ENCODE measurements around the gene ABCC1.

ABCC1 gene

GRCh38 chr16:16121185-16121727, 171.8 kb downstream of the ABCC1 start:
- TF ChIP-seq, protein P1, sequence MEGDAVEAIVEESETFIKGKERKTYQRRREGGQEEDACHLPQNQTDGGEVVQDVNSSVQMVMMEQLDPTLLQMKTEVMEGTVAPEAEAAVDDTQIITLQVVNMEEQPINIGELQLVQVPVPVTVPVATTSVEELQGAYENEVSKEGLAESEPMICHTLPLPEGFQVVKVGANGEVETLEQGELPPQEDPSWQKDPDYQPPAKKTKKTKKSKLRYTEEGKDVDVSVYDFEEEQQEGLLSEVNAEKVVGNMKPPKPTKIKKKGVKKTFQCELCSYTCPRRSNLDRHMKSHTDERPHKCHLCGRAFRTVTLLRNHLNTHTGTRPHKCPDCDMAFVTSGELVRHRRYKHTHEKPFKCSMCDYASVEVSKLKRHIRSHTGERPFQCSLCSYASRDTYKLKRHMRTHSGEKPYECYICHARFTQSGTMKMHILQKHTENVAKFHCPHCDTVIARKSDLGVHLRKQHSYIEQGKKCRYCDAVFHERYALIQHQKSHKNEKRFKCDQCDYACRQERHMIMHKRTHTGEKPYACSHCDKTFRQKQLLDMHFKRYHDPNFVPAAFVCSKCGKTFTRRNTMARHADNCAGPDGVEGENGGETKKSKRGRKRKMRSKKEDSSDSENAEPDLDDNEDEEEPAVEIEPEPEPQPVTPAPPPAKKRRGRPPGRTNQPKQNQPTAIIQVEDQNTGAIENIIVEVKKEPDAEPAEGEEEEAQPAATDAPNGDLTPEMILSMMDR (IDR thresholded peaks at IDR 0.05; ENCODE audit: control insufficient read depth, extremely low read depth, insufficient read depth): no peak
- H3K4me3 ChIP-seq (ENCODE audit: low read depth, low read length): no peak overlapping the region

DNA sequence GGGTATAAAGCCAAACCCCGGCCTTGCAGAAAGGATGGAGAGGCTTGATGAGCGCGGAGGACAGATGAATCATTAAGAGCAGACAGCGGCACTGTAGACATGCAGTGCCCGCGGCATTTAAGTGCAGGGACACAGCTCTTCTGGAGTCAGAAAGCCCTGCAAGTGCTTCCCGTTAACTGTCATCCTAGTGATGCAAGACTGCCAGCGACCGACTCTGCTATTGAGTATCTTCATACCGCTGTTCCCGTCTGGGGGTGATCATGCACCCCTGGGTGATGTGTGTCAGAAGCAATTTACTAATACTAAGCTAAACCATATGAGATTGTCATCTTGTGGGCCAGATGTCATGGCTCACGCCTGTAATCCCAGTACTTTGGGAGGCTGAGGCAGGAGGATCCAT, 172.8 kb downstream of the ABCC1 start:
- H3K4me3 ChIP-seq (ENCODE audit: low read depth, low read length): no peak overlapping the region
- TF ChIP-seq, protein P1 (IDR thresholded peaks at IDR 0.05; ENCODE audit: control insufficient read depth, extremely low read depth, insufficient read depth): no peak
- no peak for DNase-seq (ENCODE audit: low read depth)

More at GRCh38 chr16:16121185-16121727, 171.8 kb downstream of the ABCC1 start:
- no peak for DNase-seq (ENCODE audit: low read depth)

DNA sequence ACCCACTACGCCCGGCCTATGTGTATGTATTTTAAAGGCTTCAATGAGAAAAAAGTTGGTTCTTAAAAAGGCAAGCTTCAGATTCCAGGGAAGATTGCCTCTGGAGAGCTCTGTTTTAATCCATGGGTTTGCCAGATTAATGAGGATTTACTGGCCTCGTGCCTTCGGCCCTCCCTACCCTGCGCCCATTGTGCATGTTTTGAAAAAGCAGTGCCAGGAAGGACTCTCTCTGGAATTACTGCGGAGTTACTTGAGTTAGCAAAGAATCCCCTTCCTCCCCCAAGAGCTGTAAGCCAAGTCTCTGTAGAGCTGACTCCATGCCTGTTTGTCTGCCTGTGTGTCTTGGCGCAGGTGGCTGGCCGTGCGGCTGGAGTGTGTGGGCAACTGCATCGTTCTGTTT, 175.0 kb downstream of the ABCC1 start:
- H3K4me3 ChIP-seq (ENCODE audit: low read depth, low read length): no peak overlapping the region
- TF ChIP-seq, protein P1 (IDR thresholded peaks at IDR 0.05; ENCODE audit: control insufficient read depth, extremely low read depth, insufficient read depth): no peak
- DNase-seq (ENCODE audit: low read depth): no peak

- H3K4me3 ChIP-seq (ENCODE audit: low read depth, low read length): no peak overlapping the region
- DNase-seq (ENCODE audit: low read depth): no peak
- TF ChIP-seq, protein P1 (IDR thresholded peaks at IDR 0.05; ENCODE audit: control insufficient read depth, extremely low read depth, insufficient read depth): no peak
These were observed 175.6 kb downstream of the ABCC1 start for GRCh38 chr16:16124974-16125373.

- TF ChIP-seq, protein P1 (IDR thresholded peaks at IDR 0.05; ENCODE audit: control insufficient read depth, extremely low read depth, insufficient read depth): no peak
- DNase-seq (ENCODE audit: low read depth): no peak
- H3K4me3 ChIP-seq (ENCODE audit: low read depth, low read length): no peak overlapping the region
These were observed 177.5 kb downstream of the ABCC1 start for GRCh38 chr16:16126896-16127295.

DNA sequence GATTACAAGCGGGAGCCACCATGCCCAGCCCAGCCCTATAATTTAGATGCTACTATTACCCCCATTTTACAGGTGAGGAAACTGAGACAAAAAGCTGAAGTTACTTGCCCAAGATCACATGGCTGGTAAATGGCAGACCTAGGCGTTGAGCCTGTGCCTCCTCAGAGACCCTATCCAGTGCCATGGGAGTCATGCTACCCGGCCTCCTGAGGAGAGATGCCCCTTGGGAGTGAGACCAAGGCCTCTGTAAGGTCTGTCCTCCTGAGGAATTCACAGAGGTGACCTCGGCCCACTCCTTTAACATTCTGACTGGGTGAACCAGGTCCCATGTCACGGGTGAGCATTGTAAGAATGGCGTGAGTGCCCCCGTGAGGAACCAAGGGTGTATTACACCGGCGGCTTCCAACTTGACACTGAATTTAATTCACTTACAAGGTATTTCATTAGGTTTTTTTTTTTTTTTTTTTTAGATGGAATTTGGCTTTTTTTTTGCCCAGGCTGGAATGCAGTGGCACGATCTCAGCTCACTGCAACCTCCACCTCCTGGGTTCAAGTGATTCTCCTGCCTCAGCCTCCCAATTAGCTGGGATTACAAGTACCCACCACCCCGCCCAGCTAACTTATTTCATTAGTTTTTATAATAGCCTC, 178.2 kb downstream of the ABCC1 start:
- H3K4me3 ChIP-seq (ENCODE audit: low read depth, low read length): no peak overlapping the region
- TF ChIP-seq, protein P1 (IDR thresholded peaks at IDR 0.05; ENCODE audit: control insufficient read depth, extremely low read depth, insufficient read depth): peak; percentile 90

DNA sequence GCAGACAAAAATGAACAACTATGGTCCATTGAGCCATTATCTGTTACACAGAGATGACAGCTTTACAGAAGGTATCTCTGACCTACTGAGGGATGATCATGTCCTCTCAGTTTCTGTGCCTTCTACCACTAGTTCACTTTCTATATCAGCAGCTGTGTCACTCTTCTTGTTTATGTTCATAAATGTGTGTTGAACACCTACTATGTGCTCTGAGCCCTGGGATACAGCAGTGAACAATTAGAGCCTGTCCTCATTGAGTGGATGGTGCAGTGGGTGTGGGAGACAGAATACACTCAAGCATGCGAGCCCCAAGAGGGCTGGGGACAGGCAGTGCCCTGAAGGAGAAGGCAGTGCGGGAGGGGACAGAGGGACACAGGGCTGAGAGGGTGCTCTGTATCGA, 181.8 kb downstream of the ABCC1 start:
- no peak for DNase-seq (ENCODE audit: low read depth)
- no peak overlapping the region for H3K4me3 ChIP-seq (ENCODE audit: low read depth, low read length)
- TF ChIP-seq, protein P1 (IDR thresholded peaks at IDR 0.05; ENCODE audit: control insufficient read depth, extremely low read depth, insufficient read depth): no peak

More for the DNA sequence above, 178.2 kb downstream of the ABCC1 start:
- peak; percentile 28 for DNase-seq (ENCODE audit: low read depth)
